Stimulated activated CD4-positive, alpha-beta T cell treated with anti-CD3 and anti-CD28 coated beads, Interleukin-12 subunit alpha, Interleukin-12 subunit beta, amount 100 ng/mL, for 4 hours (primary cell): Measurements from ENCODE around the gene CDCA5.
A peak's percentile ranks its signal among the peaks of the same experiment; 100 is the strongest.

ENCODE experiments used
- DNase-seq: peaks from one replicate; pipeline ENCODE4 v3.0.0-alpha.2; 2020

The CDCA5 gene

DNA sequence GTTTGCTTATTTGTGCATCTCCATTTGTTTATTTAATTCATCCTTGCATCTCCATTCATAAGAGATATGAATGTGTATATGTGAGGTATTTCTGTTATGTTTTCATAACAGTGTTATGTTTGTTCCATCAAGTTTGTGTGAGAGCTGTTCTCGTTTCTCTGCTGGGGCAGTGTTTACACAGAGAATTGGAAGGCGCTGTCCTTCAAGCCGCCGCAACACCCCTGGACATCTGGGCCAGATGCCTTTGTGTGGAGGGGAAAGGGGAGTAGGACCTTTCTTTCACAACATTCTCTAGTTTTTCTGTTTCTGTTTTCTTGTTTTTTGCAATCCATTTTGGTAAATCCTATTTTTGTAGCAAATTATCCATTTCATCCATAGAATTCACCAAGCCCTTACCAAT is 20.8 kb upstream of the CDCA5 start:
- no peak for DNase-seq

DNA sequence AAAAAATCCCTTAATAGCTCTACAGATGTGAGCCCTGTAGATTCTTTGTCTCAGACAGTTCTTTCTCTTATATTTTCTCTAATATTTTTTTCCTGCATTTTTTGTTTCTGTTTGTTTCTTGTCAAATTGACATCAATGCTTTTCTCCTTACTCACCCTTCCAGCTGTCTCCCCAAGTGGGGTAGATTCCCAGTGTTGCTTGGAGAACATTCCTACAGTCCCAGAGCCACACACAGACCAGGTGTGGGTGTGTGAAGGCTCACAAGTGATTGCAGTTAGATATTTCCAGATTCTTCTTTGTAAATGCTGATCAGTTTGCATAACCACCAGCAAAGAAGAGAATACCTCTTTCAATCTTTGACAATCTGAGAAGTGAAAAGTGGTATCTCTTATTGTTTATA is 19.6 kb upstream of the CDCA5 start:
- DNase-seq: no peak

DNA sequence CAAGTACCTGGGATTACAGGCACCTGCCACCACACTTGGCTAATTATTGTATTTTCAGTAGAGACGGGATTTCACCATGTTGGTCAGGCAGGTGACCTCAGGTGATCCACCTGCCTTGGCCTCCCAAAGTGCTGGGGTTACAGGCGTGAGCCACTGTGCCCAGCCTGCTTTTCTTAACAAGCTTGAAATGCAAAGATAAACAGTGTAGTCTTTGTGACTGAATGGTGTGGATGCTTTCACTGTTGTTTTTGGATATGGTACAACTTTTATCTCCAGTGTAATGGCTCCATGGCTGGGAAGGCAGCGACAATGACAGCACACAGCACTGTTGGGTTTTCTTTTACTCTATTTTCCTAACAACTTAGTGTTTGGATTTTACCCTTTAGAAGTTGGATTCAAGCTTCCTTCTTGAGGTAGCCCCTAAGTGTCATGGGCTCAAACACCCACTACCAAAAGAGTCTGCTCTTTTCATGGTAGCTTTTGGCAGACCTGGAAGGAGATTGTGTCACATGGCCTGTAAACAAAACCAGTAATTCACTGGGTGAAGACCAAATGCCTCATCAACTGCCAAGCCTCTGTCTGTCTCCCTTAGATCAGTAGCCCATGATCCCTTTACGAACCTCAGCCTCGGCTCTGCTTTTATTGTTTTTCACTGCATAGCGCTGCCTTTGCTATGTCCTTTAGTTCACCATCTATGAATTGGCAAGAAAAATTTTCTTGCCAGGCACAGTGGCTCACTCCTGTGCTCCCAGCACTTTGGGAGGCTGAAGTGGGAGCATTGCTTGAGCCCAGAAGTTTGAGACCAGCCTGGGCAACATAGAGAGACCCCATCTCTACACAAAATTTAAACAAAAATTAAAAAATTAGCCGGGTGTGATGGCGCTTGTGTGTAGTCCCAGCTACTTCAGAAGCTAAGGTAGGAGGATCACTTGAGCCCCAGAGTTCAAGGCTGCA is 18.6 kb upstream of the CDCA5 start:
- no peak for DNase-seq

DNA sequence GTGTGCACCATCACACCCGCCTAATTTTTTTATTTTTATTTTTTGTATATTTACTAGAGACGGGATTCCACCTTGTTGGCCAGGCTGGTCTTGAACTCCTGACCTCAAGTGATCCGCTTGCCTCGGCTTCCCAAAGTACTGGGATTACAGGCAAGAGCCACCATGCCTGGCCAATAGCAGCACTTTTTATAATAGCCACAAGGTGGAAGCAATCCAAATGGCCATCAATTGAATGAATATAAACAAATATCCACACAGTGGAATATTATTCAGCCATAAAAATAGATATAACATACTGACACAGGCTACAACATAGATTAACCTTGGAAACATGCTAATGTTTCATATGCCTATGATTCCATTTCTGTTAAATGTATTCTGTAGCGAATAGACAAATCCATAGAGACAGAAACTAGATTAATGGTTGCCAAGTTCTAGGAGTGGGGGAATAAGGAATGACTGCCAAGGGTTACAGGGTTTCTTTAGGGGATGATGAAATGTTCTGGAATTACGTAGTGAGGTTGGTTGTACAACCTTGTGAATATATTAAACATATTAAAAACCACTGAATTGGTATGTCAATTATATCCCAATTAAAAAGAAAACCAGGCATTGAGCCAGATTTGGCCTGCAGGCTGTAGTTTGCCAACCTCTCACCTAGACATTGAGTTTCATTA is 17.0 kb upstream of the CDCA5 start:
- no peak for DNase-seq

DNA sequence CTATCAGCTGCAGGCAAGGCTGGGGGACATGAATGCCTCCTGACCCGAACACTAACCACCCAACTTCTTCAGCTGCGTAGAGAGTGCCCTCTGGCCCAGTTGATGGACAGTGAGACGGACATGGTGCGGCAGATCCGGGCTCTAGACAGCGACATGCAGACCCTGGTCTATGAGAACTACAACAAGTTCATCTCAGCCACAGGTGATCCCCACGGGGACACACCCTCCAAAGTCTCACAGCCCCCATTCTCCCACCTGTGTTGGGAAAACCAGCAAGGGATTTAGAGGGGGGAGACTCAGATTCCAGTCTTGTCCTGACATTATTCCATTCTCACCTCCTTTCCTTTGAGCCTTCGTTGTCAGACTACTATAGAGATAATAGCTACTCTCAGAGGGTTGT is 13.1 kb upstream of the CDCA5 start:
- no peak for DNase-seq

DNA sequence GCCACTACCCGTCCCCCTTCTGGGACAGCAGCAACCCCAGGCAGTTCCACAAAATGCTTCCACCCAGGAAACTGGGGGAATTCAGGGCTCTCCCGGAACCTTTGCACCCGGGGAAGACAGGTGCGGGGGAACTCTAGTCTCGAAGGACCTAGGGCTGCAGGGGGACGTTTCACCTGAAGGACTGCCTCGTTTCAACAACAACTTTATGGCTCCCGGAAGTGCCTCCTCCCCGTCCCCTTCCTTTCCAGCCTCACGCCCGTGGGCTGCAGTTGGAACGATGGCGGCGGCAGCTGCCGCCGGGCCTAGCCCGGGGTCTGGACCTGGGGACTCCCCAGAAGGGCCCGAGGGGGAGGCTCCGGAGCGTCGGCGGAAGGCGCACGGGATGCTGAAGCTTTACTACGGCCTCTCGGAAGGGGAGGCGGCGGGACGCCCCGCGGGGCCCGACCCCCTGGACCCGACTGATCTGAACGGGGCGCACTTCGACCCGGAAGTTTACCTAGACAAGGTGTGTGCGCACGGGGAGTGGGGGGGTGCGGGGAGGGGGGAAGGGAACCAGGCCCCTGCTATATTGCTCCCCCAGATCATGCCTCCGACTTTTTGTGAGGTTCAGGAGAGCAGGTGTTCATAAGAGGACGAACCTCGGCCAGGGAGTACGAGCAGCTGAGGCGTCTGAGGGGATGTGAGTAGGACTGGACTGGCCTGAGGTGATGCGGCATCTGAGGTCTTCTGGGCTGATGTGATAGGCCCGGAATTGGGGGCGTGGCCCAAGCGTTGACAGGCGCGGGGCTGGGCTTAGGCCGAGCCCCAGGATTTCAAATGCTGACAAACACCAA is 12.3 kb upstream of the CDCA5 start, which contains the start of gene VPS51:
Gene VPS51 (plus strand): TSS at position 241 of the 833 bp plus-strand sequence. CDS start 37 bp downstream, at position 278.
- DNase-seq: peak; percentile 74

DNA sequence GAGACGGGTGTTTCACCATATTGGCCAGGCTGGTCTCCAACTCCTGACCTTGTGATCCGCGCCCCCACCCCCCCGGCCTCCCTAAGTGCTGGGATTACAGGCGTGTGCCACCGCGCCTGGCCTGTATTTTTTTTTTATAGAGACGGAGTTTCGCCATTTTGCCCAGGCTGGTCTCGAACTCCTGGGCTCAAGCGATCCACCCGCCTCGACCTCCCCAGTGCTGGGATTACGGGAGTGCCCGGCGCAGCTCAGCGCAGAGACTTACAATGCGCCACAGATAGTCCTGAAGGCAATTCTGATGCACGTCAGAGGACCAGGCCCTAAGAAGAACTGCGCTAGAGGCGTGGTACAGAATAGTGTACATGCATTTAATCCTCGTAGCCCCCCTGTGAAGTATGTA is 11.6 kb upstream of the CDCA5 start:
- no peak for DNase-seq

DNA sequence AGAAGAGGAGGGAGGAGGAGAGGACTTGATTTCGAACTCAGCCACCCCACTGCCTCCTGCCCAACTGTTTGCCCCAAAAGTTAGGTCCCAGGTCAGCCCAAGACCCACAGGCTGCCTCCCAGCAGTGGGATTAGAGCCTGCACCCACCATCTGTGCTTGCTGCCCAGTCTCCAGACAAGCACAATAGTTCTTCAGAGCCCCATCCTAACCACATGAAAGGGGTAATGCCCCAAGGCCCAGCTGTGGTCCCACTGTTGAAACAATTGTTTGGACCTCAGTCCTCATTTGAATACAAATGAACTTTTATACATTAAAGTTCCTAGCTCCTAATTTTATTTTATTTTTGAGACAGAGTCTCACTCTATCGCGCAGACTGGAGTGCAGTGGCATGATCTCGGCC is 6.8 kb upstream of the CDCA5 start:
- no peak for DNase-seq

DNA sequence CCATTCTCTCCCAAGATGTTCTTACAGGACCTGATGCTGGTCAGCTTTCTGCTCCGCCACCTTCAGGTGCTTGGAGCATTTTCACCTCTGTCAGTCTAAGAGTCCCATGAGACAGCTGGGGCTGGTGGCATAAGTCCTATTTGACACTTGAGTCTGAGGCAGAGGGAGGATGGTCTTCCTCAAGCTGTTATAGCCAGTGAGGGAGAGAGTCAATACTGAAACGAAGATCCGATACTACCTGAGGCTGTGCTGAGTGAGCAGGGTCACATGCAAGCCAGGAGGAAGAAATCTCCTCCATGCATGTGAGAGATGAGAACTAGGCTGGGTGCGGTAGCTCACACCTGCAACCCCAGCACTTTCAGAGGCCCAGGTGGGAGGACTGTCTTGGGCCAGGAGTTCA is 5.8 kb upstream of the CDCA5 start:
- DNase-seq: no peak

DNA sequence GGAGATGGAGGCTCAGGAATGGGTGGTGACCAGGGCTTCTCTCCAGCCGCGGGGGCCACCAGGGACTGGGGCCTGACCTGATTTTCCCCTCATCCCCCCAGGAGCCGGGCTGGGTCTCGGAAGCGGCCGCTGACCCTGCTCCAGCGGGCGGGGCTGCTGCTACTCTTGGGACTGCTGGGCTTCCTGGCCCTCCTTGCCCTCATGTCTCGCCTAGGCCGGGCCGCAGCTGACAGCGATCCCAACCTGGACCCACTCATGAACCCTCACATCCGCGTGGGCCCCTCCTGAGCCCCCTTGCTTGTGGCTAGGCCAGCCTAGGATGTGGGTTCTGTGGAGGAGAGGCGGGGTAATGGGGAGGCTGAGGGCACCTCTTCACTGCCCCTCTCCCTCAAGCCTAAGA is 4.0 kb upstream of the CDCA5 start:
- no peak for DNase-seq

DNA sequence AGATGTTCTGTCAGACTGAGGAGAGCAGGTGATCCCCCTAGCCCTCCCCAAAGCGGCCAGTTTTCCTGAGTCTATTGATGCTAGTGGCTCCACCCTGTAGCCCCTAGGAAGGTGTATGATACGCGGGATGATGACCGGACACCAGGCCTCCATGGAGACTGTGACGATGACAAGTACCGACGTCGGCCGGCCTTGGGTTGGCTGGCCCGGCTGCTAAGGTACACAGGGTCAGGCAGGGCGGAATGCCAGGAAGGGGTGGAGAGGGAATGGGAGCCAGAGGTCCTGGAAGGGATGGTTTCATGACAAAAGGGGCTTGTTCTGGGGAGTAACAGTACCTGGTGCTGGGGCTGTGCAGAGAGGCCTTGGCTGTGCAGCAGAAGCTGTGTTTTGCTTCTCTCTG is 3.4 kb upstream of the CDCA5 start:
- no peak for DNase-seq

DNA sequence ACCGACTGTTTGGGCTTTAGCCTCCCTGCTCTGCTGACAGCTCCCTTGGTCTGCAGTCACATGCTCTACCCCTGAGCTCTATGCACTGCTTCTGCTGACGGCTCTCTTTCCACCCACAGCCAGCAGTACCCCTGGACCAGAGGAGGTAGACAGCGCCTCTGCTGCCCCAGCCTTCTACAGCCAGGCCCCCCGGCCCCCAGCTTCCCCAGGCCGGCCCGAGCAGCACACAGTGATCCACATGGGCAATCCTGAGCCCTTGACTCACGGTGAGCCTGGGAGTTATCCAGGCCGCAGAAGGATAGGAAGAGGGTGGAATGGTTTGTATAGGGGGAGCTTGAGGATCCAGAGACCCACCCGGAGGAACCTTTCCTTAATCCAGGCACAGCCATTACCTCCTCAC is 3.0 kb upstream of the CDCA5 start:
- no peak for DNase-seq

DNA sequence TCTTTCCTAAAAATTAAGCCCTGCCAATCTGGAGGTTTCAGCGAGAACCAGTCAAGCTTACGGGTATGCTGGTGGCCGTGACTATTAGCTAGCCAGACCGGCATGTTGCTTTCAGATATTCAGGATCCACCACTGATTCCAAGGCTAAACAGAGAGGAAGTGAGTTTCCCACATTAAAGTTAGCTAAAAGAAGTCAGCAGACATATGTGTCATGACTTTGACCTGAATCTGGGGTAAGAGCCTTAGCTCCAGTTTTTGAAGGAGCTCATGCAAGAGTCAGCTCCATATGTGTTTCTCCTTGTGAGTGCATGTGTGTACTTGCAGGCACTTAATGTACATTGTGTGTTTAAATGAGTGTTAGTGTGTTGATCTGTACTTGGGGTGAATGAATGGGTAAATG is 1.6 kb upstream of the CDCA5 start:
- no peak for DNase-seq

DNA sequence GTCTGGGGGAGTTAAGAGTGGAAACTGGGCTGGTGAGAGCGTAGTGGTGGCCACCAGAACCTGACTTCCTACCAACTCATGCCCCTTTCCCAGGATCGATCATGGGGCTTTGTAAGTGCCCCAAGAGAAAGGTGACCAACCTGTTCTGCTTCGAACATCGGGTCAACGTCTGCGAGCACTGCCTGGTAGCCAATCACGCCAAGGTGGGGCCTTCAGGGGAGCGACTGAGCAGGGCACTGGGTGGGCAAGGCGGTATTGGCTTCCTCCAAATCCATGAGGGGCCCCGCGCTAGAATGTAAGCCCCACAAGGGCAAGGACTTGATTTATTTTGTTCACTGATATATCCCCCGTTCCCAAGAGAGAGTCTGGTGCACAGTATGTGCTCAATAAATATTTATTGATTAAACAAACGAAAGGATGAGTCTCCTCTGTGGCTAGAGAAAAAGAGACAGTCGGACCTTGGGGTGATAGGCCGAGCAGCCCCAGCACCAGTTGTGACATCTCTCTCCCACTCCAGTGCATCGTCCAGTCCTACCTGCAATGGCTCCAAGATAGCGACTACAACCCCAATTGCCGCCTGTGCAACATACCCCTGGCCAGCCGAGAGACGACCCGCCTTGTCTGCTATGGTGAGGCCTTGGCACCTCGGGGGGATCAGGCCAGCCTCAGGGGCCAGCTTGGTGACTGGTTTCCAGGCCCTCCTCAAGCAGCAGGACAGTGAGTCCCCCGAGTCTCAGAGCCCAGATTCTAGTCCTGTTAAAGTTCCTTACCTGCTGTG is 947 bp upstream of the CDCA5 start:
- DNase-seq: no peak

DNA sequence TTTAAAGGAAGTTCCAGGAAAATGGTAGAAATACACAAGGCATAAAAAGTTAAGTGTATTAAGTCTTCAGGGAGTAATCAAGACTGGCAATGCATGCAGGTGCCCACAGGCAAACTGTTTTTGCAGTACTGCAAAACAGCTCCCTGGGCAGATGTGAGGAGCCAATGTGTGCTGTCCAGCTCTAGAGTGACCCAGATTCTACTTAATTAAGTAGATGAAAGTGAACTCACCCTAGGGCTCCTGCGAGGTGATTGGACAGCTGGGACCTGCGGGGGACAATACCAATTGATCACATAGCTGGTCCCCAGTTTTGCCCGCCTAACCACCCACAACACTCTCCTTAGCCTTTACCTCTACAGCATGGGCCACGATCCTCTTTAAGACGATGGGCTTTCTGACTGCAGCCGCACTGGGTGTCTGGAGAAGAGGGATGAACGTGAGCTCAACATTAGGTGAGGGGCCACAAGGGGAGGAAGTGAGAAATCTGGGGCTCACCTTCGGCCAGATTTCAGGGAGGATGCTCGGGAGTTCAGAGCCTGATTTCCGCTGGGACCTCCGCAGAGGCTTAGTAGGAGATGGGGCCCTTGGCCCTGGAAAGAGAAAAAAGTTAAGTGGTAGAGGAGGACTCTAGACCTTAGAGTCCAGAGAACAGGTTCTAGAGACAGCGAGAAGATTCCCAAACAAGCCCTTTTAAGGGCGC is 556 bp downstream of the CDCA5 start:
- no peak for DNase-seq

DNA sequence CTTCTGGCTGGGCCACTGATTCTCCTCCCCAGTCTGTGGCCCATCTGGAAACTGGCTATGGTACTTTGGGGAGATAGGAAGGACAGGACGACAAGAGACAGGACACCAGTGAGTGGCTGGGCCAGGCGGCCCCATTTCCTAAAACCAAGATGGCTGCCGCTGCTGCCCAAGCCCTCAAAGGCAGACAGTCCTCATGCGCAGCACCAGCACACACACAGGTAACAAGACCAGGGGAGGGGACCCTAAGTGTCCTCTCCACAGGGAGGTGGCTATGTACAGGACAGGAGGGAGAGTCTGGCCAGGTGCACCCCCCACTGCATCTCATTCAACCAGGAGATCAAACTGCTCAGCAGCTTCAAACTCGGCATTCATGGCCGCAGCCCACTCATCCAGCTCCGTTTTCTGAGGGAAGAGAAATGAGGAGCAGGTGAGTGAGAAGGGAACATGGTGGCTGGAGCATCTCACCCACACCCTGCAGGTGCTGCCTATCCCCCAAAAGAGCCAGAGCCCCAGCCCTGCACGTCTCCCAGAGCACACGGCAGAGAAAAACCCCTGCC is 5.0 kb downstream of the CDCA5 start:
- DNase-seq: no peak

DNA sequence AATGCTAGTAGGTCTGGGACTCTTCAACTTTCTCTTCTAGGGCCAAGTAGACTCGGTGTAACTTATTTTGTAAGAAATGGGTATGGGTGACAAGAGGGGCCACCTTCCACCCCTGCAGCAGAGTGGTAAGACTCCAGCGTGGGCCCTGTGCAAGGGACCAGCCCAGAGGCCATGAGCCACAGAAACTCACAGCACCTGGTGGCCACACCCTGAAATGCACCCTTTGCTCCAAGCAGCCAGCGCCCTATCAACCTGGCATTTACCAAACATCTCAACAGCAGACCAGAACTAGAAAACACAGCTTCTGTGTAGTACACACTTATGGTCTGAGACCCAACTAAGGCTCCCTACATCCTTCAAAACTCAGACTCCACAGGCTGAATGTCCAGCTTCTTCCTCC is 5.7 kb downstream of the CDCA5 start:
- DNase-seq: peak; percentile 66

DNA sequence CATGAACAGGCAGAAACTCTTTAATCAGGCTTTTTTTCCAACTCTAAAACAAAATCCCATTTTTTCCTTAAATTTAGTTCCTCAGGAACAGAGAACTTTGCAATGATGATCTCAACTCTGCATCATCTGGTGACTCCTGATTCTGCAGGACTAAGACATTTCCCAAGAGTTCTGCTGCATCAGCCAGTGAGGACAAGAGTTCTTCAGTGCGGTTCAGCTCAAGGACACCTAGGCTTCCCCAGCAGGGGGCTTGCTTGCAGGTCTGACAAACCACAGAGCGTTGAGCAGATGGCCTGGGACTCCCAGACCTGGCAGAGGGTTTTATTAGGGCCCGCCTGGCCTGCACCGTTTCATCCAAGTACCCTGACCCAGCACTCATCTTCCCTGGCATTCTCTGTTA is 6.4 kb downstream of the CDCA5 start:
- no peak for DNase-seq

DNA sequence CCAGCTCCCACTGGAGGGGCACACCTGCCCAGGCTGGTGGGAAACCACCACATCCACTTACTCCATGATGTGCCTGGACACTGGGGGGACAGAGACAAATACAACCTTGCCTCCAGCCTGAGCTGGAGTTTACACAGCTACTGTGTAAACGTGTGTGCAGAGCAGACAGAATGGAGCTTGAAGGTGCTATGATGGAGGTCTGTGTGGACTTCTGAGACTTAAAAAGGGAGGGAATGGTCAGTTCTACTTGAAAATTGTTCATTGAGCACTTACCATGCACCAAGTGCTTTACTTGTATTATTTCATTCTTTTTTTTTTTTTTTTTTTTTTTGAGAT is 11.2 kb downstream of the CDCA5 start:
- DNase-seq: no peak

DNA sequence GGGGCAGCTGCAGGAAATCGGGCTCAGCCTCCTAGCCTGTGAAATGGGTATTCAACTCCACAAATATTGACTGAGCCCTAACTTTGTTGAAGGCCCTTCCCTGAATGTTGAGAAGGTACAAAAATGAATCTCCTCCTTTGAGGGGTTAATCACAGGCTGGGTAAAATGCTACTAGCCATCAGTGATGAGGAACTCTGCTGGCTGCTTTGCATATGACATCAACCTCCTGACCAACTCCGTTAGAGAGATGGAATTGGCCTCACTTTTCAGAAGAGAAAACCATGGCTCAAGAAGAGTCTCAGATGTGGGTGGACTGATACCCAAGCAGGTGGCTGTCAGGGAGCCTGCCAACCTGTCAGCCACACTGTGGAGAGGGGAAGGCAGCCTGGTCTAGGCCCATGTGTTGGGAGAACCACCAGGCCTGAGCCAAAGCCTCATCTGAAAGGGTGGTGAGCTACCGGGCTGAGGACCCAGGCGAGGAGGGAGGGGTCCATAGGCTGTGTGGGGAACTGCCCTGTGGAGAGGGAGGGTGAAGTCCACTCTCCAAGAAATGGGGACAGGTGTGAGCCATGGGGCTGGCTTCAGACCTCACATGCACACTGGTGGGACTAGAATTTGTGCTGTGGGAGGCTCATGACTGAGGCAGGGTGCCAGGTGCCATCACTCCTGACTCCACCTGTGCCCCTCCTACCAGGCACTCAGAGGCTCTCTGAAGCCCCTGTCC is 11.8 kb downstream of the CDCA5 start:
- no peak for DNase-seq

DNA sequence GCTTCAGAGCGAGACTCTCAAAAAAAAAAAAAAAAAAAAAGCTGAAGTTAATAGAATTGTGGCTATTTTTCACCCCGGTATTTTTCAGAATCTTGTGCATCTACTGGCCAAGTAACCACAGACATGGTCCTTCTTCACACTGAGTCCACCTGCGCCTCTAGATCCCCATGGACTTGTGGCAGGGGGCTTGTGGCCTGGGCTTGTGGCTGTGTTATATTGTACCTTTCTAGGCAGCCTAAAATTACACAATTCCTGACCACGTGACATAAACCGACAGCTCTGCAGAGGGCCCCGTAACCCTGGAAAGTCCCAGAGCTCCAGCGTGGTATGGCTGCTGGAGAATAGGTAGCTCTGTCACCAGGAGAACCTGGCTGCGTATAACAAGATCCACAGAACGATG is 14.6 kb downstream of the CDCA5 start:
- DNase-seq: no peak
